Measurements from ENCODE around the gene SSNA1. TPM values are rescaled to one million over a fixed set of nuclear protein-coding genes. Genes with fewer than 3 reads are reported as not detected.

The SSNA1 gene
- total RNA-seq, 6 experiments from 2014 or later, result 21.5 to 53.3 (median 25.5) TPM

GRCh38 chr9:137178201-137178938 lies 10.1 kb upstream of the SSNA1 start:
- no peaks in the 10 kb centered on the region for H3K27me3 ChIP-seq
- ATAC-seq, result peak in 2 of 4 donors; percentile 4 to 13
- no CpG with 5 or more reads among the region's 23 CpGs for WGBS (ENCODE audit: insufficient coverage, low coverage, low lambda C conversion rate, missing lambda C conversion rate)
- TF ChIP-seq CTCF (IDR thresholded peaks at IDR 0.05) (no peak), POLR2A (IDR thresholded peaks at IDR 0.05) (no peak)
- no peak for DNase-seq
- H3K9me3 ChIP-seq, result no peaks in the 10 kb centered on the region
- intact Hi-C loops (cut with DNase I), result loop anchor here in 1 of 2 donors (5.0 kb wide), 1 partner anchor 54 kb away; the partner anchor contains the start of gene SLC34A3
- H3K4me1 ChIP-seq, result no peaks in the 10 kb centered on the region
- H3K36me3 ChIP-seq, result peaks cover 0 to 32% (median 13%) of the 10 kb centered on the region in 4 donors
- no peak overlapping the region for H3K4me3 ChIP-seq
- H3K27ac ChIP-seq, result no peak overlapping the region

- H3K27me3 ChIP-seq, result no peaks in the 10 kb centered on the region
- intact Hi-C loops (cut with DNase I), result loop anchor here in 1 of 2 donors (5.0 kb wide), 1 partner anchor 53 kb away; the partner anchor contains the start of gene SLC34A3
Measured at GRCh38 chr9:137178939-137179630, 9.4 kb upstream of the SSNA1 start.

GRCh38 chr9:137179761-137180160 lies 8.7 kb upstream of the SSNA1 start:
- no peak for ATAC-seq
- DNase-seq, result no peak
- Histone ChIP-seq H3K27me3 (no peaks in the 10 kb centered on the region), H3K4me3 (no peak overlapping the region), H3K9me3 (no peaks in the 10 kb centered on the region), H3K27ac (no peak overlapping the region), H3K4me1 (no peaks in the 10 kb centered on the region), H3K36me3 (peaks cover 0 to 36% (median 16%) of the 10 kb centered on the region in 4 donors)
- 80% methylated on average over 1 of the region's 17 CpGs for WGBS (ENCODE audit: insufficient coverage, low coverage, low lambda C conversion rate, missing lambda C conversion rate)
- TF ChIP-seq POLR2A (IDR thresholded peaks at IDR 0.05), result no peak
- no peak for TF ChIP-seq CTCF (IDR thresholded peaks at IDR 0.05)
- intact Hi-C loops (cut with DNase I), result loop anchor here (5.0 to 10.0 kb wide), 2 partner anchors 53 to 55 kb away; partner anchors contain the start of gene SLC34A3 (in 2 of the 2)

More at GRCh38 chr9:137178939-137179630, 9.4 kb upstream of the SSNA1 start:
- ATAC-seq (no peak), DNase-seq (no peak)
- H3K4me3 ChIP-seq, result no peak overlapping the region
- WGBS (ENCODE audit: insufficient coverage, low coverage, low lambda C conversion rate, missing lambda C conversion rate), result 85% methylated on average over 12 of the region's 19 CpGs
- peaks cover 0 to 36% (median 16%) of the 10 kb centered on the region in 4 donors for H3K36me3 ChIP-seq
- TF ChIP-seq POLR2A (IDR thresholded peaks at IDR 0.05), result no peak
- no peak for TF ChIP-seq CTCF (IDR thresholded peaks at IDR 0.05)
- H3K27ac ChIP-seq, result no peak overlapping the region
- no peaks in the 10 kb centered on the region for H3K9me3 ChIP-seq
- no peaks in the 10 kb centered on the region for H3K4me1 ChIP-seq

- Histone ChIP-seq H3K9me3 (no peaks in the 10 kb centered on the region), H3K36me3 (peaks cover 0 to 36% (median 17%) of the 10 kb centered on the region in 4 donors), H3K4me1 (no peaks in the 10 kb centered on the region), H3K27me3 (no peaks in the 10 kb centered on the region), H3K4me3 (no peak overlapping the region), H3K27ac (no peak overlapping the region)
- WGBS (ENCODE audit: insufficient coverage, low coverage, low lambda C conversion rate, missing lambda C conversion rate), result no CpG with 5 or more reads among the region's 20 CpGs
- intact Hi-C loops (cut with DNase I), result loop anchor here in 1 of 2 donors (10.0 kb wide), 1 partner anchor 54 kb away; the partner anchor contains the start of gene SLC34A3
- TF ChIP-seq POLR2A (IDR thresholded peaks at IDR 0.05) (no peak), CTCF (IDR thresholded peaks at IDR 0.05) (no peak)
- no peak for ATAC-seq
- DNase-seq, result no peak
Measured at GRCh38 chr9:137180491-137180890, 8.0 kb upstream of the SSNA1 start.
